Dedifferentiated amniotic fluid mesenchymal stem cell (primary cell): ENCODE results near the gene ABI2.

Experiments used
- DNase-seq: peaks from one replicate; pipeline ENCODE4 v3.0.0-alpha.2; 2016; ENCODE audit errors: extremely low spot score

Gene ABI2

DNA sequence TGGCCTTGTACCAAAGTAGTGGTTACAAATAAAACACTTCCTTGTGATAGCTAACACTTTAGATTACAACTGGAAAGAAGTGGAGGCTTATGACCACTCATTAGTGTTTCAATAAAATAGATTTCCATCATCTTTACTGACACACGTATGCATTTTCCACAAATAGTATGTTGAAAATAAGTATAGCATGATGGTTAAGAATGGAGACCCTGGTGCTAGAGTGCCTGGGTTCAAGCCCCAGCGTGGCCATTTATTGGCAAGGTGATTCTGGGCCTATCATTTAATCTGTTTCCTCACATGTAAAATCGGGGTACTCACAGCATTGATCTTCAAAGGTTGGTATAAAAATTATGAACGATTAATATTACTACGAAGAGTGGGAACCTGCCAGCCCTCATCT lies 152.4 kb downstream of the ABI2 start:
- DNase-seq: no peak

DNA sequence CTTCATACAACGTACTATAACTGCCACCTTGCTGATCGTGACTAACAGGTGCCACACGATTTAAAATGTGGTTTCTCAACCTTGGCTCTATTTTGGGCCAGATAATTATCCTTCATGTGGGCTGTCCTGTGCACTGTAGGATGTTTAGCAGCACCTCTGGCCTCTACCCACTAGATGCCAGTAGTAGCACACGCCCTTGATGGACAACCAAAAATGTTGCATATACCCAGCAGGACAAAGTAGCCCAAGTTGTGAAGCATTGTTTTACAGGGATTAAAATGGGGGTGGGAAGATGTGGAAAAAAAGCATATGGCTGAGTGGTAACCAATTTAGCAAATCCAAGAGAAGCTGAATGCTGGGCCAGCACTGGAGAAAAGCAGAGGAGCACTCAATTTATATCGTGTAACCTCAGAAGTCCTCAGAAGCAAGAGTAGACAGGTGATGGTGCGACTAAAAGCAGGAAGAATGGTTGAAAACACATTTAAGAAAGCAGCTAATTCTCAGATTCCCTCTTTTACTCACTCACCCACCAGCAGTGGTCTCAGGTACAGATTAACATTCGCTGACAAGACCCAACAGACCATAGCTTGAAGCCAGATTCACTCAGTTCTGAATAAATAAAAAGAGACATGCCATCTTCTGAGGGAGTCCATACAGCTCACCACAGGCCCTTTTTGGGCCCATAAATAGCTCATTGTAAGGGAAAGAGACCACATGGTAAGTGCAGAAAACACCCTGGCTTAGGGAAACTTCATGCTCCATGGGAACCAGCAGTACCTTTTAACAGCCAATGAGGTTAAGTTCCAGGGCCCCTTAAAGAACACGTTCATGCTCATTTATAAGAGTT lies 156.3 kb downstream of the ABI2 start:
- DNase-seq: no peak

DNA sequence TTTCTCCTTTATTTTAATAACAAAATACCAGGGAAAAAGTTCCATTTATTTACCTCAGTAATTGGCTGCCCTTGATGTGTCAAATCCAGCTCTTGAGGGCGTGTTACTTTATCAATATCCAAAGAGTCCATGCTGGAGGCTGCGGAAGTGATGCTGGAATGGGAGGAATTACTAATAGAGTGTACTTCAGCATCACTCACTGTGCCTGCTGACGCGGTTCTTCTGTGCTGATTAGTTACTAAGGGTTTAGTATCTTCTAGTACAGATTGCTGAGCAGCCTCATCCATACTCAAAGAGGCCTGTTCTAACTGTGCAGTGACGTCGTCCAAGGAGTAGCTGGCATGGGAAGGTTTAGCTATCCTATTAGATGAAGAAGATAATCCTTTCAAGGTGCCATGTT lies 161.3 kb downstream of the ABI2 start:
- DNase-seq: no peak

DNA sequence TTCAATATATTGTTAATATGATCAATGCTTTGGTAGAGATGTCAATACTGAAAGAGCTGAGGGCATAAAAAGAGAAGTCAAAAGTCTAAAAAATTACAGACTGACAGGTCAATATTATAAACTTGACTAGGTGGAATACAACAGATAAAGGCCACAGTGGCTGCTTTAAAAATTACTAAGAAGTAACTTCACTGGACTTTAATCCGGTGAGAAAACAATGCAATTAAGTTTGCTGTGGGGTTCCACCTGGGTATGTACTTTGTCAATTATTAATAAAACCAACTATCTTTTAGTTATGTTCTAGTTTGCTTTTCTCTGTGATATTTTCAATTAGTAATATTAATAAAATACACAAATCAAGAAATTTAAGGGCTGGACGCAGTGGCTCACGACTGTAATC lies 162.2 kb downstream of the ABI2 start:
- DNase-seq: no peak

DNA sequence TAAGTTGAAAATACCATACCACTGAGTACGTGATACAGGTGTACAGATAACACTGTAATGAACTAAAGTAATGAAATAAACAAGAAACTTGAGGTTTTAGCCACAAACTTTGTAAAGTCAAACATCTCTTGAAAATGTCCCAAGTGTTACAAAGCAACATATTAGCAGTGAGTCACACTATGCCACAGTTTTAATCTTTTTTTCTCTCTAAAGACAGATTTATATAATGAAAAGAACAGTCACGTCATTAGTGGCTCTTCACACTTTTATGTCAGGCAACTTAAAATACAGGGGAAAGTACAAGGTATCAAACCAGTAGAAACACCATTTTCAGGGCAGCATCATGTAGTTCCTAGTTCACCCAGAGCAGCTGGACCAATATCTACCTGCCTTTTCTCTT lies 164.8 kb downstream of the ABI2 start:
- DNase-seq: no peak
